GM21367 (cell line): ENCODE measurements around the gene TMCC3.
"Not testable (repeated sequence)": the region's sequence is repeated elsewhere in the genome, so short reads cannot be mapped to it uniquely, and the experiment has no call there.

Source experiments
- ATAC-seq: cut with Tn5 transposase; IDR thresholded peaks from one replicate; pipeline ENCODE4 v1.9.1; 2021; ENCODE audit not compliant: unreplicated experiment

TMCC3 gene, protein sequence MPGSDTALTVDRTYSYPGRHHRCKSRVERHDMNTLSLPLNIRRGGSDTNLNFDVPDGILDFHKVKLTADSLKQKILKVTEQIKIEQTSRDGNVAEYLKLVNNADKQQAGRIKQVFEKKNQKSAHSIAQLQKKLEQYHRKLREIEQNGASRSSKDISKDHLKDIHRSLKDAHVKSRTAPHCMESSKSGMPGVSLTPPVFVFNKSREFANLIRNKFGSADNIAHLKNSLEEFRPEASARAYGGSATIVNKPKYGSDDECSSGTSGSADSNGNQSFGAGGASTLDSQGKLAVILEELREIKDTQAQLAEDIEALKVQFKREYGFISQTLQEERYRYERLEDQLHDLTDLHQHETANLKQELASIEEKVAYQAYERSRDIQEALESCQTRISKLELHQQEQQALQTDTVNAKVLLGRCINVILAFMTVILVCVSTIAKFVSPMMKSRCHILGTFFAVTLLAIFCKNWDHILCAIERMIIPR

GRCh38 chr12:94650143-94651056 is at the start of gene TMCC3:
Gene TMCC3, minus strand, starts transcription at chr12:94650557. Its CDS starts 127 bp downstream, at chr12:94650430.
- ATAC-seq = peak; percentile 70

DNA sequence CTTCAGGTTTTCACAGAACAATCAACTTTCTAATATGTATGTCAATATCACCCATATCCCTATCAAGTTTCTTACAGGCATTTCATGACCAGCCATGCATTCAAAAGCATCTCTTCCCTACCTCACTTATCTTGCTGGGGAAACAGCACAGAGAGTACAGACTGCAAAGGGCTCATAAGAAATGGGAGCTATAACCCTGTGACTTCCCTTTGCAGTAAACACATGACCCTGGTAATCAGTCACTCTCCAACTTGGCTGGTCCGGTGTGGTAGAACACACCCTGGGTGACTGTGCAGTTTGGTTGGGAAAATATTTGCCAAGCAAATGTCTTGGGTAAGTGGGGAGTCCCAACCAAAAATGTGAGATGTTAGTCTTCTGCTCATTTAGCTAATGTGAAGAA is 49.4 kb upstream of the TMCC3 start:
- ATAC-seq = no peak

GRCh38 chr12:94698578-94698977 is 48.2 kb upstream of the TMCC3 start:
- no peak for ATAC-seq

- no peak for ATAC-seq
Measured at GRCh38 chr12:94697631-94698030, 47.3 kb upstream of the TMCC3 start.

- ATAC-seq = no peak
Measured at GRCh38 chr12:94694732-94695131, 44.4 kb upstream of the TMCC3 start.

DNA sequence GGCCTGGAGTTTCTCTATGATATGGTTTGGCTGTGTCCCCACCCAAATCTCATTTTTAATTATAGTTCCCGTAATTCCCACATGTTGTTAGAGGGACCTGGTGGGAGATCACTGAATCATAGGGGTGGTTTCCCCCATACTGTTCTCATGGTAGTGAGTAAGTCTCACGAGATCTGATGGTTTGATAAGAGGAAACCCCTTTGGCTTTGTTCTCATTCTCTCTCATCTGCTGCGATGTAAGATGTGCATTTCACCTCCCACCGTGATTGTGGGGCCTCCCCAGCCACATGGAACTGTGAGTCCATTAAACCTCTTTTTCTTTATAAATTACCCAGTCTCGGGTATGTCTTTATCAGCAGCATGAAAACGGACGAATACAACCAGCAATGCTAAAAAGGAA is 42.5 kb upstream of the TMCC3 start:
- ATAC-seq = not testable (repeated sequence)

DNA sequence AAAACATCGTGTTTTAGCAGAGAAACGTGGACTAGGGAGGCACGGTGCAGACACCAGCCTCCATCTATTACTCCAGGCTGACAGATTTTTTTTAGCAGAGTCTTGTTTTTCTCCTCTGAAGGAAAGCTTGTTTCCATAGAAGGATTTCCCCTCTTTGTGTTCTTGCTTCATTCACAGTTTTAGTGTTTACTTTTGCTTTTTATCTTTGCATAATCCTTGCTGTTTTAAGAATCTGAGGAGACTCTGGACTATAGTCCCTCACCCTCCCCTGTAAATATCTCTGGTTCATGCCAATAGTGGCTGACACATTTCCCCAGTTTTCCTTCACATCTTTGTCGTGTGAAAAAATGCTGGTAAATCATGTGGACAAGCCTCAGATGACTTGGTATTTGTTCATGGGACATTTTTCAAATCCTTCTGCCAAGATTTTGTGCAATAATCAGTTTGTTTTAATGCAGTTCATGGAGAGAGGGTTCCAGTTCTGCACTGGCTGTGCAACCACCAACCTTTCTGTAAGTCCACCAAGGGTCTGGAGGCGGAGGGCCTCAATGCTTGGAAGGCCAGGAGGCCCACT is 39.9 kb upstream of the TMCC3 start:
- no peak for ATAC-seq

DNA sequence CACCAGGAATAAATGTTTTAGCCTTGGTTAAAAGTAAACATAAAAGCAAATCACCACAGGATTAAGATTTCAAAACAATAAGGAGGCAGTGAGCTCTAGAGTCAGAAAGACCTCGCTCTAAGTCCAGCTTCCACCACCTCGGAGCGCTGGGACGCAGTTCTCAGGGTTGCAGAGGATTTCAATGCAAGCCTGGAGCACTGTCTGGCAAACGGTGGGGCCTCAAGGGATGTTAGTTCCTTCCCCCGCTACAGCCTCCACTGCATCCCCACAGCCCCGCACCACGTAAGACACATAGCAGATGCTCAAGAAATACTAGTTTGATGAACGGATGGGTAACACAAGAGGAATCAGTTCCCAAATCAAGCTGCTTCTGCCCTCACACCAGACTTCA is 39.3 kb upstream of the TMCC3 start:
- no peak for ATAC-seq

GRCh38 chr12:94689002-94689645 is 38.8 kb upstream of the TMCC3 start:
- ATAC-seq = no peak

GRCh38 chr12:94687891-94688290 is 37.5 kb upstream of the TMCC3 start:
- ATAC-seq = no peak

DNA sequence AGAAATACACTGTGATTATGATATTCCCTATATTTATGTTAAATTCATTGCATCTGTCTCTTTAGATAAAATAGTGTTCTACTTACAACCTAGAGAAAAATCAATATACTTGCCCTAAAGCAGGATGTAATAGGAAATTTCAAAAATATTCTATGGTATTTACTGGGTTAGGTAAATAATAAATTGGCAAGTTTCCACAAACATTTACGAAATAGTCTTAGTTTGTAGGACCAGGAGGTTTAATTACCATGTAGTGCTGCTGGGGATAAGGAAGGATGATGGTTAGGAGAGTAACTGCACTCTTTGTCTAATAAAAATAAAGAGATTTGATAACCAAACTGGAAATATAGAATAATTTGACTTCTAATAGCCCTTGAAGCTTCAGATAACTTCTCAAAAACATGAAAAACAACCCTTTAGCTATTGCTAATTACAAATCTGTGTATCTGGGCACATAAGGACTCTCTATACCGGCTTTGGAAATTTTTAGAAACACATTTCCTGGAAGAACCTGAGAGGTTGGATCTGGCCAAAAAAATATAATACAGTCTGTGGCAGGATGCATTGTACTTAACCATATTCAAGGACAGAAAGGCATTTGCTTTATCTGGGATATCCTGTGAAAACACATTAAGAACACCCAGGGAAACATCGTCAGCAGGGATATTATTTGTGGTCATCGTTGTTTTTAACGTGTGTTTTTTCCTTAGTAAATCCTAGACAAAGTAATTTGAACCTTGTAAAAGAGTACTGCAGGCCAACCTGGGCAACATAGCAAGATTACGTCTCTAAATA is 36.7 kb upstream of the TMCC3 start:
- ATAC-seq = no peak

DNA sequence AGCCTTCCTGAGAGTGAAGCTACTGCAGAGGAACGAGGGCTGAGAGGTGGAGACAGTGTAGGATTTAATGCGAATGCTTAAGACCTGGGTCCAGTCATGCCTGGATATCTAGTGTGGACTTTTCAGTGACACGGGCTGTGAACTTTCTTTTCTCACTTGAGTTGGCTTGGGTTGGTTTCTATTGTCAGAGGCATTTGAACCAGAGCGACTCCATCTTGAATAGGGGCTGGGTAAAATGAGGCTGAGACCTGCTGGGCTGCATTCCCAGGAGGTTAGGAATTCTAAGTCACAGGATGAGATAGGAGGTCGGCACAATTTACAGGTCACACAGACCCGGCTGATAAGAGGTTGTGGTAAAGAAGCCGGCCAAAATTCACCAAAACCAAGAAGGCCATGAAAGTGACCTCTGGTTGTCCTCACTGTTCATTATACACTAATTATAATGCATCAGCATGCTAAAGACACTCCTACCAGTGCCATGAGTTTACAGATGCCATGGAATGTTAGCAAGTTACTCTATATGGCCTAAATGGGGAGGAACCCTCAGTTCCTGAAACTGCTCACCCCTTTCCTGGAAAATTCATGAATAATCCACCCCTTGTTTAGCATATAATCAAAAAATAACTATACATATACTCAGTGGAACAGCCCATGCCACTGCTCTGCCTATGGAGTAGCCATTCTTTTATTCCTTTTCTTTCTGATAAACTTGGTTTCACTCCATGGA is 34.2 kb upstream of the TMCC3 start:
- no peak for ATAC-seq

DNA sequence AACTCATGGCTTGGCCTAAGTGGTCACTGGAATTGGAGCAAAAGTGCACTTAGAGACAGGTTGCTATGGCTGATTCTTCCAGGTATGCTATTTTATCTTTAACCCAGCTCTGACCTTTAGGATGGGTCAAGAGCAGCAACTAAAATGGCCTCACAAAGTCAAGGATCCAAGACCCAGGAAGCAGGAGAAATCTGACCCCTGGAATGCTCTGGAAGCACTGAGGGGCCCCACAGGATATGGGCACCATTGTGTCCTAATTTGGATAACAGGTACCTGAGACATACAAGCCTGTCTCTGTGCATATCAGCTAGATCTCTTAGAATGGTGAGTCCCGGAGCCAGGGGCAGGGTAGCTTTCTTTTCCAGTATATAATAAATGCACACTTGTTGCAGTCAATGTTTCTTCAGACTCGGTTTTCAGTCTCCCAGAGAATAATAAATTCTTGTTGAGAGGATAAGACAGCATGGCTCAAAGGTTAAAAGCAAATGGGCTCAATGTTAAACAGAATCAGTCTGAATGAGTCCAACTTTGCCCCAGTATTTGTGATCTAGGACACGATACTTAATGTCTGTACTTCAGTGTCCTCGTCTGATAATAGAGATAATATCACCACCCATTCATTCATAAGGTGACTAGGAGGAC is 29.3 kb upstream of the TMCC3 start:
- ATAC-seq = no peak

GRCh38 chr12:94678849-94679248 is 28.5 kb upstream of the TMCC3 start:
- no peak for ATAC-seq

DNA sequence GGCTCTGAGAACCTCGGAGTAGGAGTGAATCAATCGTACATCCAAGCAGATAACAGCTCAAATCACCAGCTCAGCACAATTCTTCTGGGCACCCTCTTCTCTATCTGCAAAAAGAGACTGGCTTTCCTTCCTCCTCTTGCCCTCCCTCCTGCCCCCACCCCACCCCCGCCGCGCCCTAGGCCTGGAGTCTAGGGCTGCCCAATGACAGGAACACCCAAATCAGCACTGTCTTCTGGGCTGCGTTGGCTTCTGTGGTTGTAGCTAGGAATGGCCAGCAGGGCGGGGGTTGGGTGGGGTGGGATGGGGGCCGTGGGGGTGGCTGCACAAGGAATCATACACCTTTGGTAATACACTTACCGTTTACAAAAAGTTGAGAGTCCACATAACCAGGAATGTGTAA is 28.0 kb upstream of the TMCC3 start:
- ATAC-seq = no peak

DNA sequence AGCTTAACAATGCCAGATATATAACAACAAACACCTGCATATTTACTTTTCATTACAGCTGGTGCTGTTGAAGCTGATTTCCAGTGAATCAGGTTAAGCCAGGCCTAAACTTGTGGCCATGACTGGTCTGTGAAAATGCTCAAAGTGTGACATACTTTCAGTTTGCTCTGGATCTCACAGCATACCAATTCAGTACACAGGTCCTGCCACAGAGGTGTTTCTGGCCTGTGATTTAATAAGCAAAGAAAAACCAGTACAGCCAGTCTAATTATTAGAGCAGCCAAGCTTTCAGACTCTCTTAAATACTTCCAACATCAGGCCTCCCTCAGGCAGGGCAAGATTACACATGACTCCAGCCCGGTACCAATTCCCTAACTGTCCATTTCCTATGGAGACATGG is 27.4 kb upstream of the TMCC3 start:
- ATAC-seq = peak; percentile 37

DNA sequence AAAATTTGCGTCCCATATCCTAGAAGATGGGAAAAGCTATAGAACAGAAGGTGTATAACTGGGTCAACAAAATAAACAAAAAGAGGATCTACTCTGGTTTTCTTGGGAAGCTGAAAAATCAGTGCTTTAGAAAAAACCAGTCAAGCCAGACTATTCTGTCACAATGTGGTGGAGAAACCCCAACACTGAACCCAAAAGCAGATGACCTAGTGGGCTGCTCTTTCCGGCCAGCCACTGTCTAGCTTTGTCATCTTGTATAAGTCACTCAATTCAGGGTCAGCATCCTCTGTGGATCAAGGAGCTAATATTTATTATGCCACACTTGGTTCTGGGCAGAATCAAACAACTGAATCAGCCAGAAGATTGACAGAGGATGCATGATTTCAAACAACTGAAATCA is 26.6 kb upstream of the TMCC3 start:
- no peak for ATAC-seq

DNA sequence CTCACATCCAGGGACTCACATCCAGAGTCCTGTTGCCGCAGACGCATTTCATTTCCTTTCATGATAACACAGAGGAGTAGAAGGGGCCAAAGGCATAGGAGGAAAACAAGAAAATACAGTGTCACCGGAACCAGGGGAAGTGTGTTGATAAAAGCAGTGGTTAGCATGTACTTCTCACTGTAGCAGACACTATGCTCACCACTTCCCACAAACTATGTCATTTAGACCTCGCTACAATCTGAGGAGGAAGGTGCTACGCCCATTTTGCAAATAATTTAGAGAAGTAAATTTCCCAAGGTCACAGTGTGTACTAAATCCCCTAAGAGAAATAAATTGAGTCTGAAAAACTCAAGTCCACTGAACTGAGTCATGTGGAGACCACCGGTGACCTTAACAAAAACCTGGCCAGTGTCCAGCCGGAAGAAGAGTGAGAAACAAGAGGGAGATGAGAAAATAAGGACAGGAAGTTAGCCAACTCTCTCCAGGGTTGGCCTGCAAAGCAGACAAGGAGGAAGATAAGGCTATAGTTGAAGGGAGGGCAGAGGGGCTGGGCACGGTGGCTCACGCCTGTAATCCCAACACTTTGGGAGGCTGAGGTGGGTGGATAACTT is 25.8 kb upstream of the TMCC3 start:
- peak; percentile 75 for ATAC-seq

DNA sequence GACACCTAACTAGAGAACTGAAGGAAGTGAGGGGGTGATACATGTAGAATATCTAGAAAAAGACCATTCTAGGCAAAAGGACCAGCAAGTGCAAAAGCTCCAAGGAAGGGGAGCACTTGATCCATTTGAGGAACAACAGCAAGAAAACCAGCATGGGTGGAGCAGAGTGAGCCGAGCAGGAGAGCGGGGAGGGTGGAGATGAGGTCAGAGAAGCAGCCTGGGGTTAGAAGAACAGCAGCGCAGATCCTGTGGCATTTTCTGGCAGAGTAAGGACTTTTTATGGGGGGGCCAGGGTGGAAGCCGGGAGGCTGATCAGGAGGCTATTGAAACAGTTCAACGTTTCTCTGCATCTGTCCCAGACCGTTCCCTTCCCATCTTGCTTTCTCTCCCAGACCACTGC is 24.5 kb upstream of the TMCC3 start:
- ATAC-seq = no peak
